ENCODE measurements around the gene KIF2A. TPM values are rescaled to one million over a fixed set of nuclear protein-coding genes. Genes with fewer than 3 reads are reported as not detected.

Gene KIF2A
- total RNA-seq = 61.8 and 94.4 TPM in 2 replicates

- DNase-seq (ENCODE audit: low read depth) = peak; percentile 72
Observed at GRCh38 chr5:62305715-62306322, at the start of gene KIF2A. KIF2A (plus strand) TSS chr5:62306206; CDS start chr5:62306473, 267 bp downstream.

DNA sequence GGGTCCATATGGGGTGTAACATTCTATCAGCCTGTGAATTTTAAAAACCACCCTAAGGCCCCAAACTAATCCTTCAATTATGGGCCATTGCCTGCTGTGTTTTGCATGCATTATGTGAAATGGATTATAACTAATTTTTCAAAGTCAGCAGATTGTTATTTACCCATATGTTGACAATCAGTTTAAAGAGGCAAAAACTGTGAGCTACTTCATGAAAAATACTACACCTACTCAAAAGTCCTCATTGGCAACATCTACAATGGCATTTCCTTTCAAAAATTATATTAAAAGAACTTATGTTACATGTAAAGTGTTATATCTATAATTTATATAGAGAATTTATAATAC, 49.0 kb upstream of the KIF2A start:
- no peak for DNase-seq (ENCODE audit: low read depth)

DNA sequence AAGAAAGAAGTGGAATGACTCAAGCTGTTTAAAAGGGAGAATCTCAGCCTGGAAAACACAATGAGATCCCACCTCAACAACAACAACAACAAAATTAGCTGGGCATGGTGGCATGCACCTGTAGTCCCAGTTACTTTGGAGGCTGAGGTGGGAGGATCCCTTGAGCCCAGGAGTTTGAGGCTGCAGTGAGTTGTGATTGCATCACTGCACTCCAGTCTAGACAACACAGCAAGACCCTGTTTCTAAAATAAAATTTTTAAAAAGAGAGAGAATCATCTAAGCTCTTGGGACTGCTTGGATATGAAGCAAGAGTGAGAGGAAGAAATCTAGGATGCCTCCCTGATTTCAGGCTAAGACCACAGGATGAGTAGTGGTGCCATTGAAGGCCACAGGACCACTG, 47.4 kb upstream of the KIF2A start:
- no peak for DNase-seq (ENCODE audit: low read depth)

DNA sequence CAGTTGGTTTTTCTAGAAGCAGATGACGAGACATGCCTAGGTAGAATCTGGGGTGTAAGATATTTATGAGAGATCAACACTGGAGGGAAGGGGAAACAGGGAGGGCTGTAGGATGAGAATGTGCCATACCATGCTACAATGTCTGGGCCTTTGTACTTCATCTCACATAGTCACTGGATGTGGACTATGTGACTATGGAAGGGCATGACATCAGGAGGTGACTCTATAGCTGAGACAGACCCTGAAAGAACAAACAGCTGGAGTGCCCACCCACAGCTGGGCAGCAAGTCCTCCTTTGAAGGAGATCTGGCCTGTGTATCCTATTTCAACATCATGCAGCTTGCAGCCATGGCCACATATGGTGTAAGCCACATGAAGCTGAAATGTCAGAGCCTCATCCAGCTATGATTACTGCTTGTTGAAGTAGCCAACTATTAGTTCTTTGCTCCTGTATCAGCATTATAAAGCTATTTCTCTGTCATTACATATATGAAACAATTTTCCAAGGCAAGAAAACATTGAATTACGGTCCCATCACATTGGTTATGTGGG, 46.2 kb upstream of the KIF2A start:
- DNase-seq (ENCODE audit: low read depth) = no peak

- DNase-seq (ENCODE audit: low read depth) = no peak
Observed at GRCh38 chr5:62260513-62260912, 45.5 kb upstream of the KIF2A start.

- DNase-seq (ENCODE audit: low read depth) = no peak
Observed at GRCh38 chr5:62263401-62263800, 42.6 kb upstream of the KIF2A start.

- no peak for DNase-seq (ENCODE audit: low read depth)
Observed at GRCh38 chr5:62265648-62266112, 40.3 kb upstream of the KIF2A start.

DNA sequence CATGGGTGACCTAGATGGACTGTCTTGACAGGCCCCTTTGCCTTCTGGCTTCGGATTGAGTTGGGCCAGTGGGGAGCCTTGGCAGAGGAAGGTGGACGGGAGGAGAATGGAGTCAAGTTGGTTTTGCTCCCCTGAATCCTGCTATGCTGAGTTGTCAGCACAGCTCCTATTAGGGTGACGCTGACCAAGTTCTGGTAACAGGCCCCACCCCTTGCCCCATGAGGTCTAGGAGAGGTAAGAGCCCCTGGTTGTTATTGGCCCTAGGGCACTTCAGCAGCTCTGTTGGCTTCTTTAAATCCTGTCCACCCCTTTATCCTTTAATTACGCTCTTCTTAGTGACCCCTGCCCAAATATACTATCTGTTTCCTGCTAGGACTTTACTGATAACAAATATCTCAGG, 39.4 kb upstream of the KIF2A start:
- DNase-seq (ENCODE audit: low read depth) = no peak

DNA sequence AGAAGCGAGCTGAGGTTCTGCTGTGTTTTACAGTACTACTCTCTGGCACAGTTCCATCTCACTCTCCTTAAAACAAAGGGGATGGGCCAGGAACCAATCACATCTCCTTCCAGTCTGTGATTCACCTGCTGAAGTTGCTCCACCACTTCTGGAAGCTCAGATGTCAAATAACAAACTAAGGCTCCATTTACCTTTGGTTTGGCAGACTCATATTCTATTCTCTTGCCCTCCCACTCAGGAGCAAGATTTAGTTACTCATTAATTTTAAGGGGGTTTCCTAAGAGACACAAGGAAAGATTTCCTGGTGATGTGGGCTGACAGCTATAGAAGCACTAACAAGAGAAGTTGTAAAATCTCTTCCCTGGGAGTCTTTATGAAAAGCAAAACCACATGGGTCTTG, 37.8 kb upstream of the KIF2A start:
- peak; percentile 100 for DNase-seq (ENCODE audit: low read depth)

GRCh38 chr5:62268792-62269191, 37.2 kb upstream of the KIF2A start:
- peak; percentile 26 for DNase-seq (ENCODE audit: low read depth)

DNA sequence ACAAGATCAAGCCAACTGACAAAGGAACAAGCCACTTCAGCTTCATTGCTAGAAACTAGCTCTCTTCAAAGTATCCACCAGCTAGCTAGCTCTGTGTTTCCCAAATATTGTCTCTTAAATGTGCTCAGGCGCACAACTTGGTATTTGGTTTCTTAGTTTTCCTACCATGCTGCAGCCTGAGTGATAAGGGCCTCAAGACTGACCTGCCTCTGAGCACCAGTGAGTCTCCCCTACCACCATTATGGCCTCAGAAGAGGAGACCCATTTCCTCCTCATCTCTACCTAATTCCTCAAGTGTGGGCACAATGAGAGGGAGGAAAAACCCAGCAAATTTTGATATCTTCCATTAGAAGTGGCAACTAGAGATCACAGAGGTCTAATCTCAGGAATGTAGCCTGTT, 34.6 kb upstream of the KIF2A start:
- no peak for DNase-seq (ENCODE audit: low read depth)

GRCh38 chr5:62271870-62272269, 34.1 kb upstream of the KIF2A start:
- DNase-seq (ENCODE audit: low read depth) = no peak

- DNase-seq (ENCODE audit: low read depth) = no peak
Observed at GRCh38 chr5:62273687-62274086, 32.3 kb upstream of the KIF2A start.

DNA sequence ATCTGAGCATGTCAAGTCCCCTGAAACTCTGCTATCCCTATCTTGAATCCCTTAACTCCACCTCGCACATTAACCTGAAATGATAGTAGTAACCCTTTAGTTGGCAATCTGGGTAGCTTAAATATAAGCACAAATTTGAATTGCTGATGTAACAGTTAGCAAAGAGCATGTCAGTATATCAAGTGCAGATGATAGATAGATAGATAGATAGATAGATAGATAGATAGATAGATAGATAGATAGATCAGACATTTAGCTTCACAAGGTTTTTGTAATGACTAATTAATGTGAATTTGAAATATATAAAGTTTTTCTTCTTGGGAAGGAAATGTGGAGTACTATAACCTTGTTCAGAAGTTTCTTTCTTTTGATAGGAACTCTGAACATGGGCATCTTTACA, 30.4 kb upstream of the KIF2A start:
- no peak for DNase-seq (ENCODE audit: low read depth)

DNA sequence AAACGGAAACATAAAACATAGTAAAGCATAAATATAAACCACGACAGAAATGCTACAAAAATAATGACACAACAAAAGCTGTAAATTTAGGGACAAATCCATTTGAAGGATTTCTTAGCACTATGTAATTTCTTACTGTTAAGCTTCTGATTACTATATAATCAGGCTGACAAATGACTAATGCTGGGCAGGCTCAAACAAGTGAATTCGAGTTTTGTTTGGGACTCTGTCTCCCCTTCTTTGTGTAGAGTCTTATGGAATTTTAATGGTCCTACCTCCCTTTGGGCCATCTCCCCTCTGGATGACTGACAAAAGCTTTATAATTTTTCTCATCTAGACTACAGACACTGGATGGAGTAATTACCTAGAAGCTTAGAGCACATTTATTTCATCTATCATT, 24.6 kb upstream of the KIF2A start:
- DNase-seq (ENCODE audit: low read depth) = no peak

GRCh38 chr5:62282064-62282463, 23.9 kb upstream of the KIF2A start:
- no peak for DNase-seq (ENCODE audit: low read depth)

- DNase-seq (ENCODE audit: low read depth) = peak; percentile 61
Observed at GRCh38 chr5:62283005-62283404, 23.0 kb upstream of the KIF2A start.

DNA sequence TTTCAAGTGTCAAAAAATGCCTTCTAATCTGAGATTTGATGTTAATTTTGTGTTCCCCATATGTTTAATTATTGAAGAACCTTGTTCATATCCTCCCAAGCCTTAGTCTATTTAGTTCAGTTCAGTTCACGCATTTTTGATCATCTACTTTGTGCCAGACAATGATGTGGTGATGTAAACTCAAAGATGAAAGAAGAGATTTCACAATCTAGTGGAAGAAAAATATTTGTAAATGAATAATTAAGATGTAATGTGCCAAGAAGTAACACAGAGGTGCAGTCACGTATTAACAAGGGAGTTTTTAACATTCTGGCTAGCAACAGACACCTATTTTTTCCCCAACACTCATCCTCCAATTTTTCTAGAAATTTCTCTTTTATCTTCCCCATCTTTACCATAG, 22.1 kb upstream of the KIF2A start:
- DNase-seq (ENCODE audit: low read depth) = peak; percentile 87

DNA sequence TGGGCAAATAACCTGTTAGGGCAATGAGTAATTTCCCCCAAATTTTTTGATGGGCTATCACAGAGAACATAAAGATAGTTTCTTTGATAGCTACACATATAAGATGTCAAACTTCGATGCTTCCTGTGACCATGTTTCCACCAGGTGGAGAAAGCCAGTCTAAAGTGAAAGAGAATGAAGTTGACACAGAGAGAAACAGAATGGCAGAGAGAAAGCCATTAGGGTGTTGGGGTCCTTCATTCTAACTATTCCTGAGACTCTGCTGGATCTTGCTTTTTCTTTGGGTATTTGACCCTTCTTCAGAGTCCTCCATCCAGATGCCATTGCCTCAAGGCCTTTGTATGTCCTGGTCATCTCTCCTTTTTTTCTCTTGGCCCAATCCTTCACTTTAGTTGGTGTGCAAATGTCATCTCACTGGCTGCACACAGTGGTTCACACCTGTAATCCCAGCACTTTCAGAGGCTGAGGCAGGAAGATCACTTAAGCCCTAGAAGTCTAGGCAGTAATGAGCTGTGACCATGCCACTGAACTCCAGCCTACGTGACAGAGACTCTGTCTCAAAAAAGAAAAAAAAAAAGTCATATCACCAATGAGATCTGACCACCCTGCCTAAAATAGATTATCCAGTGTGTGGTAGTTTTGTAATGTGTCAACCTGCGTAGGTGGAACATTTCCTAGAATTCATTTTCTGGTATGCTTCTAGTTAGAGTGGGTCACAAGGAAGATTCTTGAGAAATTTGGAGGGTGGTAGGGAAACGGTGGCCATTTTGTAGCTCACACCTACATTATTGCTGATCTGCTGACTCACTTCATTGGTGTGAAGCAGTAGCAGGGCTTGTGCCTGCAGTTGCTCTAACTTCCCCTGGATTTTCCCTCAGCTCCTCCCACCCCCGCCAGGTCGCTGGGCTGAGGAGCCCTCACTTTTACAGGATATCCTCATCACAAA, 20.8 kb upstream of the KIF2A start:
- DNase-seq (ENCODE audit: low read depth) = no peak

DNA sequence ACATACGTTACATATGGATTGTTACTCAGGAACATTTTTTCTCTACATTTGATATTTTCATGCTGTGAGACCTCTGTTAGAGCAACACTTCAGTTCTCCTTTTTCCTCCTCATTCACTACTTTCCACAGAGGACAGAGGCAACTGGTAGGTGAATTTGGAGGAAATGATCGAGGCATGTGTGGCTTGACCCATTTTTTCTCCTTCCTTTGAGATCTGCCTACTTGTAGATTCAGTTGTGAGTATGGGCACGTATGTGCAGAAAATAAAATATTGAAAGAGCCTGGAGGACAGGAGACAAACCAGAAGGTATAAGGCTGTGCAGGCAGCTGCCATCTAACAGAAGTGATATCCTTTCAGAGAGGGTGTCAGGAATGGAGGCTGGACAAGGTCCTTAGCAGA, 19.2 kb upstream of the KIF2A start:
- DNase-seq (ENCODE audit: low read depth) = no peak

GRCh38 chr5:62287237-62287636, 18.8 kb upstream of the KIF2A start:
- peak; percentile 57 for DNase-seq (ENCODE audit: low read depth)

DNA sequence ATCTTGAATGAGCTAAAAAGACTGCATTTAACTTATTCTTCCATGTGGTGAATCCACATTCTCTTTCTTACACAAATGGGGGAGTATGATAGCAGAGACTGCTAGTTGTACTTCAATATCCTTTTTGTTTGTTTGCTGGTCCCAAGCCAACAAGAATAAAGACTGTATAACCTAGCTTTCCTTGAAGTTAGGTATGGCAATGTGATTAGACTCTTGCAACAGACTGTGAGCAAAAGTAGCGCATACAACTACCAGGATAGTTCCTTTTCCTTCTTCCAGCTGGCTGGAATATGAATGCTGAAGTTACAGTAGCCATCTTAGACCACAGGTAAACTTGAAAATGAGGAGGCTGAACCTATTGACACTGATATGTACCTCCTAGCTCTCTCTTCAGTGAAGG, 17.9 kb upstream of the KIF2A start:
- DNase-seq (ENCODE audit: low read depth) = no peak

GRCh38 chr5:62289813-62290212, 16.2 kb upstream of the KIF2A start:
- no peak for DNase-seq (ENCODE audit: low read depth)

Measured in renal cortical epithelial cell (primary cell).